NCI-H69 (cell line): ENCODE results near the gene PCDHB11.
"Not testable (repeated sequence)": the region's sequence is repeated elsewhere in the genome, so short reads cannot be mapped to it uniquely, and the experiment has no call there.

Source experiments
- DNase-seq: peaks from one replicate; lab custom pipeline; 2025; lab: John Stamatoyannopoulos, UW

PCDHB11 gene

DNA sequence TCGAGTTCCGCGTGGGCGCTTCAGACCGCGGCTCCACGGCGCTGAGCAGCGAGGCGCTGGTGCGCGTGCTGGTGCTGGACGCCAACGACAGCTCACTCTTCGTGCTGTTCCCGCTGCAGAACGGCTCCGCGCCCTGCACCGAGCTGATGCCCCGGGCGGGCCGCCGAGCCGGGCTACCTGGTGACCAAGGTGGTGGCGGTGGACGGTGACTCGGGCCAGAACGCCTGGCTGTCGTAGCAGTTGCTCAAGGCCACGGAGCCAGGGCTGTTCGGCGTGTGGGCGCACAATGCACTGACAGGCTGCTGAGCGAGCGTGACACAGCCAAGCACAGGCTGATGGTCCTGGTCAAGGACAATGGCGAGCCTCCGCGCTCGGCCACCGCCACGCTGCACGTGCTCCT is 42.1 kb downstream of the PCDHB11 start:
- DNase-seq = no peak

DNA sequence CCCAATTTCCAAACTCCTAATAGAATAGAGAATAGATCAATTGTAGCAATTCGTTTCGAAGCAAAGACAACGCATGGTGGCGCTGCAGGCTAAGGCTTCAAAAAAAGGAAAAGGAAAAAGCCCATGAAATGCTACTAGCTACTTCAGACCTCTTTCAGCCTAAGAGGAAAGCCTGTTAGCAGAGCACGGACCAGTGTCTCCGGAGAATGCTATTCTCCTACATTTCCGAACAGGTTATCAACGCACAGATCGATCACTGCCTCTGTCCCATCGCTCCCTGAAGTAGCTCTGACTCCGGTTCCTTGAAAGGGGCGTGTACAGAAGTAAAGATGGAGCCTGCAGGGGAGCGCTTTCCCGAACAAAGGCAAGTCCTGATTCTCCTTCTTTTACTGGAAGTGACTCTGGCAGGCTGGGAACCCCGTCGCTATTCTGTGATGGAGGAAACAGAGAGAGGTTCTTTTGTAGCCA is 45.9 kb downstream of the PCDHB11 start, which contains the start of gene PCDHB15:
TSS of gene PCDHB15 (plus strand) at position 146 of the 468 bp plus-strand sequence. CDS start at position 330, 184 bp downstream.
- DNase-seq = peak; percentile 71

GRCh38 chr5:141246971-141247370 is 47.5 kb downstream of the PCDHB11 start:
- not testable (repeated sequence) for DNase-seq

GRCh38 chr5:141247434-141247833 is 48.0 kb downstream of the PCDHB11 start:
- not testable (repeated sequence) for DNase-seq

DNA sequence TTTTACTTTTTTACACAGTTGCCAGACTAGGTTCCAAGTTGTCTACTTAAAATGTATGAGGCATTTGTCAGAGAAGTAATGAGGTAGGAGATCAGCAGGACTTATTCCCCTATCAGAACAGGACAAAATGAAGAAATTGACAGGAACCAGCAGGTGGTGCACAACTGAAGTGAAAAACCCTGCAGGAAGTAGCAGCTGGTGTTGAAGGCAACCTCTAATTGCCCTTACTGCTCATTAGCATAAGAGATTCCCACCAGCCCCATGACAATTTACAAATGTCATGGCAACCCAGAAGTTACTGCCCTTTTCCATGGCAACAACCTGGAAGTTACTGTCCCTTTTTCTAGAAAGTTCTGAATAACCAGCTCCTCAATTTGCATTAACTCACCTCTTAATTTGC is 51.1 kb downstream of the PCDHB11 start:
- DNase-seq = peak; percentile 44
